ENCODE data around the gene NUCKS1. TPM values are rescaled to one million over a fixed set of nuclear protein-coding genes. Genes with fewer than 3 reads are reported as not detected.

NUCKS1 gene
- polyA plus RNA-seq, 3 donors = 4.2 to 4.9 (median 4.2) TPM

GRCh38 chr1:205680073-205680851 lies 69.7 kb downstream of the NUCKS1 start, which contains the start of gene SLC45A3:
TSS of gene SLC45A3 (minus strand) at chr1:205680509. CDS start at chr1:205664656, 15,853 bp downstream.
- Histone ChIP-seq H3K4me3 (replicated peaks in 1 of 3; ENCODE audit: low read depth in 2 of 3, low read length in 3 of 3) (peak within 1 kb of the TSS; percentile 8 to 74 (median 50)), H3K36me3 (replicated peaks in 1 of 2; ENCODE audit: control insufficient read depth in 1 of 2, insufficient read depth in 2 of 2, low read length in 2 of 2) (no peaks in the 10 kb centered on the region), H3K27me3 (ENCODE audit: control insufficient read depth in 2 of 2, insufficient read depth in 2 of 2, low read length in 2 of 2) (peaks cover 7 to 26% of the 10 kb centered on the region in 2 donors), H3K4me2 (replicated peaks; ENCODE audit: extremely low read depth, low read length, poor library complexity, severe bottlenecking) (peak within 1 kb of the TSS; percentile 86), H2AFZ (ENCODE audit: insufficient read depth, low read depth, low read length, poor library complexity, severe bottlenecking) (peak within 1 kb of the TSS; percentile 68), H4K20me1 (ENCODE audit: insufficient read depth, low read length) (no peaks in the 10 kb centered on the region), H3K4me1 (ENCODE audit: control insufficient read depth in 1 of 2, insufficient read depth in 2 of 2, low read length in 2 of 2) (peaks cover 19 to 30% of the 10 kb centered on the region in 2 donors), H3K27ac (ENCODE audit: low read depth in 1 of 2, low read length in 2 of 2) (no peak within 1 kb of the TSS), H3K9me3 (replicated peaks in 1 of 2; ENCODE audit: control insufficient read depth in 1 of 2, insufficient read depth in 1 of 2, low read length in 2 of 2) (peaks cover 0 to 6% of the 10 kb centered on the region in 2 donors), H3K9ac (ENCODE audit: insufficient read depth, low read length, poor library complexity, severe bottlenecking) (peak within 1 kb of the TSS; percentile 51), H3K79me2 (ENCODE audit: insufficient read depth, low read length) (no peaks in the 10 kb centered on the region)
- DNase-seq = no peak
- H3K36me3 Mint-ChIP-seq = peaks cover 0 to 7% of the 10 kb centered on the region in 2 donors
- peaks cover 24% of the 10 kb centered on the region for H3K4me1 Mint-ChIP-seq
- H3K27ac Mint-ChIP-seq = peak within 1 kb of the TSS in 4 of 7 donors; percentile 44 to 74 (median 57)
- peaks cover 0 to 11% (median 1%) of the 10 kb centered on the region in 7 donors for H3K9me3 Mint-ChIP-seq
- intact Hi-C loops (cut with micrococcal nuclease) = no loop called here
- WGBS (ENCODE audit: insufficient coverage) = 0% methylated on average over 46 of the region's 86 CpGs
- H3K27me3 Mint-ChIP-seq (ENCODE audit: low read depth in 3 of 3) = peaks cover 24 to 35% (median 35%) of the 10 kb centered on the region in 3 donors
- peak within 1 kb of the TSS; percentile 81 to 87 for H3K4me3 Mint-ChIP-seq
- no peak for TF ChIP-seq CTCF (IDR thresholded peaks at IDR 0.05)

GRCh38 chr1:205678286-205679111 lies 71.5 kb downstream of the NUCKS1 start:
- no peak for DNase-seq
- Histone ChIP-seq H3K27me3 (ENCODE audit: control insufficient read depth in 2 of 2, insufficient read depth in 2 of 2, low read length in 2 of 2) (peaks cover 7 to 26% of the 10 kb centered on the region in 2 donors), H3K4me2 (replicated peaks; ENCODE audit: extremely low read depth, low read length, poor library complexity, severe bottlenecking) (no peak overlapping the region), H3K9me3 (replicated peaks in 1 of 2; ENCODE audit: control insufficient read depth in 1 of 2, insufficient read depth in 1 of 2, low read length in 2 of 2) (peaks cover 0 to 6% of the 10 kb centered on the region in 2 donors), H3K4me3 (replicated peaks in 1 of 3; ENCODE audit: low read depth in 2 of 3, low read length in 3 of 3) (no peak overlapping the region), H3K9ac (ENCODE audit: insufficient read depth, low read length, poor library complexity, severe bottlenecking) (no peak overlapping the region), H3K27ac (ENCODE audit: low read depth in 1 of 2, low read length in 2 of 2) (no peak overlapping the region), H3K4me1 (ENCODE audit: control insufficient read depth in 1 of 2, insufficient read depth in 2 of 2, low read length in 2 of 2) (peaks cover 19 to 30% of the 10 kb centered on the region in 2 donors), H2AFZ (ENCODE audit: insufficient read depth, low read depth, low read length, poor library complexity, severe bottlenecking) (no peak overlapping the region), H3K79me2 (ENCODE audit: insufficient read depth, low read length) (no peaks in the 10 kb centered on the region), H3K36me3 (replicated peaks in 1 of 2; ENCODE audit: control insufficient read depth in 1 of 2, insufficient read depth in 2 of 2, low read length in 2 of 2) (no peaks in the 10 kb centered on the region), H4K20me1 (ENCODE audit: insufficient read depth, low read length) (no peaks in the 10 kb centered on the region)
- Mint-ChIP-seq H3K27ac (peak overlapping the region in 1 of 7 donors; percentile 62), H3K27me3 (ENCODE audit: low read depth in 3 of 3) (peaks cover 28 to 36% (median 33%) of the 10 kb centered on the region in 3 donors), H3K9me3 (peaks cover 0 to 11% (median 1%) of the 10 kb centered on the region in 7 donors), H3K4me1 (peaks cover 27% of the 10 kb centered on the region), H3K36me3 (peaks cover 0 to 7% of the 10 kb centered on the region in 2 donors), H3K4me3 (peak overlapping the region in 1 of 2 donors; percentile 87)
- TF ChIP-seq CTCF (IDR thresholded peaks at IDR 0.05) = no peak
- 46% methylated on average over 4 of the region's 10 CpGs for WGBS (ENCODE audit: insufficient coverage)
- intact Hi-C loops (cut with micrococcal nuclease) = no loop called here
